ENCODE data around the gene TEX52. TPM values are rescaled to one million over a fixed set of nuclear protein-coding genes. Genes with fewer than 3 reads are reported as not detected.

The TEX52 gene
- total and polyA plus RNA-seq, 10 of the 15 experiments (the other 5 are each of a cell fraction or from before 2014, with no cell fraction given): 0.23 TPM; not detected in 9

DNA sequence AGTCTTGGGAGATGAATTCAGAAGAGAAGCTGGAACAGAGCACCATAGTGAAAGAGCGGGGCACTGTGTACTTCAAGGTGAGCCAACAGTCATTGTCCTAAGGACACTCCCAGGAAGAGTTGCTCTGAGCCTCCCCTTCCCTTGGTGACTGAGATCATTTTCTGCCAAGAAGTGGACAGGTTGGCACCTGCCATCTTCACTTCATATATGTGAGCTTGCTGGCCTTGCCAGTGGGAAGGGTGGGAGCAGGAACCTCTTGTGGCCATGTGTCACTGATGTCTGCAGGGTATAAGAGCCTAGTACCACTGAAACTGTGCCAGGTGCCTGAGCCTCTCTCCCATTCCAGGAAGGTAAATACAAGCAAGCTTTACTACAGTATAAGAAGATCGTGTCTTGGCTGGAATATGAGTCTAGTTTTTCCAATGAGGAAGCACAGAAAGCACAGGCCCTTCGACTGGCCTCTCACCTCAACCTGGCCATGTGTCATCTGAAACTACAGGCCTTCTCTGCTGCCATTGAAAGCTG is 56.7 kb downstream of the TEX52 start (continued):
- TF ChIP-seq MTA2 (IDR thresholded peaks at IDR 0.05; ENCODE audit: low read depth) (no peak), TAF1 (IDR thresholded peaks at IDR 0.05; ENCODE audit: borderline replicate concordance, low read depth, low read length) (no peak)

Other genes with a start within 250 kb of the TEX52 start
Only the 7 nearest of the 8 such genes appear.
- gene FKBP4, start 62.1 kb downstream of the TEX52 start, total RNA-seq (2014; rRNA removed): 40.1 and 43.2 TPM in 2 replicates
- 44.1 and 45.0 TPM in 2 replicates for gene FKBP4, start 62.1 kb downstream of the TEX52 start, total RNA-seq (2014; rRNA removed; fragmentation: Illumina TruSeq; extraction: Trizol)
- gene FKBP4, start 62.1 kb downstream of the TEX52 start, total RNA-seq (2021): 77.0 and 77.7 TPM in 2 replicates
- gene FKBP4, start 62.1 kb downstream of the TEX52 start, polyA plus RNA-seq (2011; rRNA removed): 39.6 and 42.8 TPM in 2 replicates
- 51.5 and 55.8 TPM in 2 replicates for gene FKBP4, start 62.1 kb downstream of the TEX52 start, polyA plus RNA-seq (2014; fragmentation: Illumina TruSeq; extraction: Trizol)
- 10 to 100 TPM in 1 of 2 experiments, 1 to 10 TPM in 1; 8.9 to 15.4 TPM for gene FKBP4, start 62.1 kb downstream of the TEX52 start, polyA plus RNA-seq (2014; fragmentation: Nextera tagmentation; extraction: Ambion mirVana)
- 45.9 and 46.0 TPM in 2 replicates for gene FKBP4, start 62.1 kb downstream of the TEX52 start, polyA plus RNA-seq (2014; rRNA removed)
- gene FKBP4, start 62.1 kb downstream of the TEX52 start, polyA plus RNA-seq (2016; fragmentation: Nextera tagmentation; extraction: Ambion mirVana): 10 to 100 TPM; 89.1 to 90.0 TPM
- gene ITFG2, start 44.4 kb downstream of the TEX52 start, total RNA-seq (2014; rRNA removed): 25.4 and 31.5 TPM in 2 replicates
- gene ITFG2, start 44.4 kb downstream of the TEX52 start, total RNA-seq (2014; rRNA removed; fragmentation: Illumina TruSeq; extraction: Trizol): 21.2 and 21.5 TPM in 2 replicates
- gene ITFG2, start 44.4 kb downstream of the TEX52 start, total RNA-seq (2021): 20.0 and 24.2 TPM in 2 replicates
- 17.0 and 22.2 TPM in 2 replicates for gene ITFG2, start 44.4 kb downstream of the TEX52 start, polyA plus RNA-seq (2011; rRNA removed)
- gene ITFG2, start 44.4 kb downstream of the TEX52 start, polyA plus RNA-seq (2014; fragmentation: Illumina TruSeq; extraction: Trizol): 24.3 and 27.7 TPM in 2 replicates
- gene ITFG2, start 44.4 kb downstream of the TEX52 start, polyA plus RNA-seq (2014; fragmentation: Nextera tagmentation; extraction: Ambion mirVana): 10 to 100 TPM; 23.1 to 28.5 TPM
- gene ITFG2, start 44.4 kb downstream of the TEX52 start, polyA plus RNA-seq (2014; rRNA removed): 22.2 and 30.8 TPM in 2 replicates
- gene ITFG2, start 44.4 kb downstream of the TEX52 start, polyA plus RNA-seq (2016; fragmentation: Nextera tagmentation; extraction: Ambion mirVana): 10 to 100 TPM; 38.0 to 39.5 TPM
- not detected in 2 replicates for gene NRIP2, start 22.0 kb downstream of the TEX52 start, total RNA-seq (2014; rRNA removed)
- not detected in 2 replicates for gene NRIP2, start 22.0 kb downstream of the TEX52 start, total RNA-seq (2014; rRNA removed; fragmentation: Illumina TruSeq; extraction: Trizol)
- gene NRIP2, start 22.0 kb downstream of the TEX52 start, total RNA-seq (2021): not detected in 2 replicates
- gene NRIP2, start 22.0 kb downstream of the TEX52 start, polyA plus RNA-seq (2011; rRNA removed): not detected in 2 replicates
- gene NRIP2, start 22.0 kb downstream of the TEX52 start, polyA plus RNA-seq (2014; fragmentation: Illumina TruSeq; extraction: Trizol): not detected in 2 replicates
- under 1 TPM in 1 of 2 experiments, not detected in 1; 0.04 TPM for gene NRIP2, start 22.0 kb downstream of the TEX52 start, polyA plus RNA-seq (2014; fragmentation: Nextera tagmentation; extraction: Ambion mirVana)
- not detected in 2 replicates for gene NRIP2, start 22.0 kb downstream of the TEX52 start, polyA plus RNA-seq (2014; rRNA removed)
- under 1 TPM; 0.42 to 0.83 TPM for gene NRIP2, start 22.0 kb downstream of the TEX52 start, polyA plus RNA-seq (2016; fragmentation: Nextera tagmentation; extraction: Ambion mirVana)
- 30.3 and 33.7 TPM in 2 replicates for gene FOXM1, start 20.1 kb upstream of the TEX52 start, total RNA-seq (2014; rRNA removed)
- gene FOXM1, start 20.1 kb upstream of the TEX52 start, total RNA-seq (2014; rRNA removed; fragmentation: Illumina TruSeq; extraction: Trizol): 28.0 and 28.9 TPM in 2 replicates
- gene FOXM1, start 20.1 kb upstream of the TEX52 start, total RNA-seq (2021): 58.6 and 60.0 TPM in 2 replicates
- 15.3 and 25.1 TPM in 2 replicates for gene FOXM1, start 20.1 kb upstream of the TEX52 start, polyA plus RNA-seq (2011; rRNA removed)
- gene FOXM1, start 20.1 kb upstream of the TEX52 start, polyA plus RNA-seq (2014; fragmentation: Illumina TruSeq; extraction: Trizol): 50.4 and 63.2 TPM in 2 replicates
- 10 to 100 TPM; 15.1 to 15.5 TPM for gene FOXM1, start 20.1 kb upstream of the TEX52 start, polyA plus RNA-seq (2014; fragmentation: Nextera tagmentation; extraction: Ambion mirVana)
- 39.8 and 45.5 TPM in 2 replicates for gene FOXM1, start 20.1 kb upstream of the TEX52 start, polyA plus RNA-seq (2014; rRNA removed)
- 10 to 100 TPM; 34.8 to 37.0 TPM for gene FOXM1, start 20.1 kb upstream of the TEX52 start, polyA plus RNA-seq (2016; fragmentation: Nextera tagmentation; extraction: Ambion mirVana)
- gene RHNO1, start 20.2 kb upstream of the TEX52 start, total RNA-seq (2014; rRNA removed): 52.6 and 54.2 TPM in 2 replicates
- gene RHNO1, start 20.2 kb upstream of the TEX52 start, total RNA-seq (2014; rRNA removed; fragmentation: Illumina TruSeq; extraction: Trizol): 42.4 and 46.4 TPM in 2 replicates
- 33.3 and 36.2 TPM in 2 replicates for gene RHNO1, start 20.2 kb upstream of the TEX52 start, total RNA-seq (2021)
- 69.0 and 91.6 TPM in 2 replicates for gene RHNO1, start 20.2 kb upstream of the TEX52 start, polyA plus RNA-seq (2011; rRNA removed)
- gene RHNO1, start 20.2 kb upstream of the TEX52 start, polyA plus RNA-seq (2014; fragmentation: Illumina TruSeq; extraction: Trizol): 60.7 and 67.8 TPM in 2 replicates
- gene RHNO1, start 20.2 kb upstream of the TEX52 start, polyA plus RNA-seq (2014; fragmentation: Nextera tagmentation; extraction: Ambion mirVana): 10 to 100 TPM; 27.9 to 29.1 TPM
- 30.4 and 41.0 TPM in 2 replicates for gene RHNO1, start 20.2 kb upstream of the TEX52 start, polyA plus RNA-seq (2014; rRNA removed)
- gene RHNO1, start 20.2 kb upstream of the TEX52 start, polyA plus RNA-seq (2016; fragmentation: Nextera tagmentation; extraction: Ambion mirVana): 10 to 100 TPM; 52.3 to 57.9 TPM
- 6.7 and 7.9 TPM in 2 replicates for gene TULP3, start 33.9 kb upstream of the TEX52 start, total RNA-seq (2014; rRNA removed)
- gene TULP3, start 33.9 kb upstream of the TEX52 start, total RNA-seq (2014; rRNA removed; fragmentation: Illumina TruSeq; extraction: Trizol): 7.0 TPM in 2 replicates
- 7.8 and 8.5 TPM in 2 replicates for gene TULP3, start 33.9 kb upstream of the TEX52 start, total RNA-seq (2021)
- gene TULP3, start 33.9 kb upstream of the TEX52 start, polyA plus RNA-seq (2011; rRNA removed): 6.0 and 8.4 TPM in 2 replicates
- 9.8 and 10.4 TPM in 2 replicates for gene TULP3, start 33.9 kb upstream of the TEX52 start, polyA plus RNA-seq (2014; fragmentation: Illumina TruSeq; extraction: Trizol)
- gene TULP3, start 33.9 kb upstream of the TEX52 start, polyA plus RNA-seq (2014; fragmentation: Nextera tagmentation; extraction: Ambion mirVana): 1 to 10 TPM; 3.1 to 3.9 TPM
- 8.4 and 9.3 TPM in 2 replicates for gene TULP3, start 33.9 kb upstream of the TEX52 start, polyA plus RNA-seq (2014; rRNA removed)
- 1 to 10 TPM; 7.8 to 8.3 TPM for gene TULP3, start 33.9 kb upstream of the TEX52 start, polyA plus RNA-seq (2016; fragmentation: Nextera tagmentation; extraction: Ambion mirVana)
- 0.68 TPM in 1 of 2 replicates, not detected in the other for gene TEAD4, start 102.4 kb upstream of the TEX52 start, total RNA-seq (2014; rRNA removed)
- not detected in 2 replicates for gene TEAD4, start 102.4 kb upstream of the TEX52 start, total RNA-seq (2014; rRNA removed; fragmentation: Illumina TruSeq; extraction: Trizol)
- 0.33 and 0.37 TPM in 2 replicates for gene TEAD4, start 102.4 kb upstream of the TEX52 start, total RNA-seq (2021)
- 0.04 TPM in 1 of 2 replicates, not detected in the other for gene TEAD4, start 102.4 kb upstream of the TEX52 start, polyA plus RNA-seq (2011; rRNA removed)
- 0.07 and 0.13 TPM in 2 replicates for gene TEAD4, start 102.4 kb upstream of the TEX52 start, polyA plus RNA-seq (2014; fragmentation: Illumina TruSeq; extraction: Trizol)
- not detected for gene TEAD4, start 102.4 kb upstream of the TEX52 start, polyA plus RNA-seq (2014; fragmentation: Nextera tagmentation; extraction: Ambion mirVana)
- gene TEAD4, start 102.4 kb upstream of the TEX52 start, polyA plus RNA-seq (2014; rRNA removed): 0.28 and 0.31 TPM in 2 replicates
- under 1 TPM in 1 of 2 experiments, not detected in 1; 0.32 TPM for gene TEAD4, start 102.4 kb upstream of the TEX52 start, polyA plus RNA-seq (2016; fragmentation: Nextera tagmentation; extraction: Ambion mirVana)